ENCODE data around the gene SEMA6A. TPM values are rescaled to one million over a fixed set of nuclear protein-coding genes. Genes with fewer than 3 reads are reported as not detected.
A peak's percentile ranks its signal among the peaks of the same experiment; 100 is the strongest.

Gene SEMA6A
- total RNA-seq, 1 experiment from 2014 or later = 406 TPM

GRCh38 chr5:116561658-116562057 is 13.0 kb downstream of the SEMA6A start:
- H3K27me3 Mint-ChIP-seq (ENCODE audit: low read depth) = no peaks in the 10 kb centered on the region

GRCh38 chr5:116559673-116560164 is 14.9 kb downstream of the SEMA6A start:
- Mint-ChIP-seq H3K27ac (peak overlapping the region; percentile 98), H3K27me3 (ENCODE audit: low read depth) (no peaks in the 10 kb centered on the region), H3K4me1 (peaks cover 87% of the 10 kb centered on the region), H3K36me3 (no peaks in the 10 kb centered on the region; the same call in 1 of the 2 replicates), H3K4me3 (peak overlapping the region; percentile 60), H3K9me3 (no peaks in the 10 kb centered on the region)
- ATAC-seq = peak; percentile 38
- ChIA-PET POLR2A (interaction anchor here (1.1 to 2.1 kb wide), 3 partner anchors 16 to 305 kb away, joined by 3 to 13 read pairs (median 3); partner anchors contain the start of gene SEMA6A), CTCF (interaction anchor here (0.7 to 1.1 kb wide), 4 partner anchors 10 to 24 kb away, joined by 3 to 4 read pairs (median 3); partner anchors contain the start of gene SEMA6A)
- 0 out of 2 replicates have a peak, but pooled peaks have one; percentile 5 for TF ChIP-seq AR (CRISPR knock-in tag; IDR thresholded peaks at IDR 0.05)
- TF ChIP-seq PRDM15 (CRISPR knock-in tag; IDR thresholded peaks at IDR 0.05) = peak; percentile 82
- no peak for TF ChIP-seq ZNF416 (CRISPR knock-in tag; IDR thresholded peaks at IDR 0.05)
- peak; percentile 36; the same call in 1 of the 2 replicates for TF ChIP-seq ZNF423 (CRISPR knock-in tag; IDR thresholded peaks at IDR 0.05)
- DNase-seq (ENCODE audit: low spot score) = no peak

More at GRCh38 chr5:116561658-116562057, 13.0 kb downstream of the SEMA6A start:
- ChIA-PET CTCF (no interaction called here), POLR2A (no interaction called here)
- Mint-ChIP-seq H3K27ac (peak overlapping the region; percentile 43), H3K36me3 (peaks cover 3% of the 10 kb centered on the region), H3K4me3 (peak overlapping the region; percentile 57), H3K9me3 (no peaks in the 10 kb centered on the region), H3K4me1 (peaks cover 91% of the 10 kb centered on the region)
- no peak for DNase-seq (ENCODE audit: low spot score)
- TF ChIP-seq JUN (CRISPR knock-in tag; IDR thresholded peaks at IDR 0.05) = no peak
- no peak for TF ChIP-seq MXD4 (CRISPR knock-in tag; IDR thresholded peaks at IDR 0.05; ENCODE audit: borderline replicate concordance)
- no peak for TF ChIP-seq TP53 (CRISPR knock-in tag; IDR thresholded peaks at IDR 0.05)
- TF ChIP-seq USF2 (CRISPR knock-in tag; IDR thresholded peaks at IDR 0.05) = no peak
- TF ChIP-seq ZNF416 (CRISPR knock-in tag; IDR thresholded peaks at IDR 0.05) = no peak
- no peak for TF ChIP-seq IRF1 (CRISPR knock-in tag; IDR thresholded peaks at IDR 0.05)
- TF ChIP-seq PREB (CRISPR knock-in tag; IDR thresholded peaks at IDR 0.05; ENCODE audit: borderline replicate concordance) = no peak
- no peak for TF ChIP-seq E2F4 (CRISPR knock-in tag; IDR thresholded peaks at IDR 0.05; ENCODE audit: borderline replicate concordance, low read depth)
- ATAC-seq = no peak
